M059J (cell line): Measurements from ENCODE around the gene PRDM11. TPM values are rescaled to one million over a fixed set of nuclear protein-coding genes. Genes with fewer than 3 reads are reported as not detected.

Source experiments
- DNase-seq: peaks from one replicate; pipeline ENCODE4 v3.0.0-alpha.2; 2012; ENCODE audit warnings: low read depth
- total RNA-seq: library from RNA; depleted of rRNA; stranded (reverse); fragments of >200 nt; shearing (Covaris generic); gene quantifications from 2 replicates; pipeline ENCODE4 v1.2.3, GENCODE V29; 2014

The PRDM11 gene
- total RNA-seq, 1 experiment from 2014 or later, result 6.1 TPM

GRCh38 chr11:45174168-45174835 lies 27.9 kb downstream of the PRDM11 start:
- no peak for DNase-seq

GRCh38 chr11:45174963-45175362 lies 28.5 kb downstream of the PRDM11 start:
- no peak for DNase-seq

DNA sequence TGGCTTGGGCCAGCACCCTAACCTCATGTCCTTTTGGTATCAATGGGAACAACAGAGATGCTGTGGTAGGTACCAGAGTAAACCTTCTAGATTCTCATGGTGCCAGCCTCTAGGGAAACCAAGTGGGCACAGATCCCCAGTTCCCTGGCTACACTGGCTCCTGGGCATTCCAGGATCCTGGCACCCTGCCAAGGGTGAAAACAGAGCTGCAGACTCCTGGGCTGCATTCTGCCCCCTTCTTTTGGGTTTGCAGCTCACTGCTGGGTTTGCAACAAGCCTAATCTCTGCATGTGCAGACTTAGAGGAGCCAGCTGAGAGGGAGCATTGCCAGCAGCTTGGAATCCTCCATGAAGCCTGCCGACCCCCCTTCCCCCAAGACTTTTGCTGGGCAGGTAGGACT lies 30.6 kb downstream of the PRDM11 start:
- DNase-seq, result peak; percentile 47

DNA sequence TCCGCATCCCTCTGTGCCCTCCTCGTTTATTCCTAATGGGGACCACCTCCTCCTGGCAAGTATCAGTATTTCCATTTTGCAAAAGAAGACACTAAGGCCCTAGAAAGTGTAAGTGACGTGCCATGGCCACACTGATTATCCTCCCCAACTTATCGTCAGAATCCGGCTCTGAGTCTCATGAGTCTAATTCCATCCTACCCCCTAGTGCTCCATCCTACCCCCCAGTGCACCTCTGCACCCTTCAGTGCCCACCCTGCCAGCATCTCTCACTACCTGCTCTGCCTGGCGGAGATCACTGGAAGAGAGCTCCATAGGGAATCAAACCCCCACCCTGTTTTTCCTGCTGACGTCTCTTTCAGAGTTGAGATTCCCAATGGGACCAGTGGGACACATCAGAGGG lies 31.8 kb downstream of the PRDM11 start:
- DNase-seq, result no peak

GRCh38 chr11:45178890-45179671 lies 32.6 kb downstream of the PRDM11 start:
- DNase-seq, result peak; percentile 81

DNA sequence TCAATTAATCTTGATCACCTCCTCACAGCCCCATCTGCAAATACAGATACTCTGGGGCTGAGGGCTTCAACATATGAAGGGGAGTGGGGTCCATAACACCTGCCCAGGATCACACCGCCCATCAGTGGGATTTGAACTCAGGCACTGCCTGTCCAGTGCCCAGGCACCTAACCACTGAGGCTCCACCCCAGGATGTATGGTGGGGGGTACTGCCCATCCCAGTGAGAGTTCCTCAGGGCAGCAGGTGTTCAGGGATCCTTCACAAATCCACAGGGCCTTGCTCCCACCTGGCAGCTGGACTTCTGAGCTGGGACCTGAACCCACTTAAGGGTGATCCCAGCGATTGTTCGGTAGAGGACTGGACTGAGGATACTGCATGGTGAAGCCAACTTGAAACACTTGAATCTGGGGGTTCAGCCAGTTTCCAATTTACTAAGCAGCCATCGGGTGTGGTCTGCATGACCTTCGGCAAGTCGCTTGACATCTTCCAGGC lies 33.3 kb downstream of the PRDM11 start:
- no peak for DNase-seq

GRCh38 chr11:45180179-45180847 lies 33.9 kb downstream of the PRDM11 start:
- peak; percentile 71 for DNase-seq

DNA sequence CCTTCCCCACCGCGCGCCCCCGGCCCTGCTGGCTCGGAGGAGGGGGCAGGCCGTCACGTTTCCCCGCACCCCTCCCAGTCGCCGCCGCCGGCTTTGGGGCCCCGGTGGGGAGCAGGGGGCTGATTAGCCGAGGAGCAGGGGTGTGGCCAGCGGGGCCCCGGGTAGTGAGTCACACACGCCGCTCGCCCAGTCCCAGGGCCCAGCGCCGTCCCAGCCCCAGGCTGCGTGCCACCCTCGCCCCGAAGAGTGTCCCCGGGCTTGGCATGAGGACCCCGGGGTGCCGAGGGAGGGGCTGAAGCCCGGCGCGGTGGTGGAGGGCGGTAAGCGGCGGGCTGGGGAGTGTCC lies 34.4 kb downstream of the PRDM11 start:
- peak; percentile 79 for DNase-seq

DNA sequence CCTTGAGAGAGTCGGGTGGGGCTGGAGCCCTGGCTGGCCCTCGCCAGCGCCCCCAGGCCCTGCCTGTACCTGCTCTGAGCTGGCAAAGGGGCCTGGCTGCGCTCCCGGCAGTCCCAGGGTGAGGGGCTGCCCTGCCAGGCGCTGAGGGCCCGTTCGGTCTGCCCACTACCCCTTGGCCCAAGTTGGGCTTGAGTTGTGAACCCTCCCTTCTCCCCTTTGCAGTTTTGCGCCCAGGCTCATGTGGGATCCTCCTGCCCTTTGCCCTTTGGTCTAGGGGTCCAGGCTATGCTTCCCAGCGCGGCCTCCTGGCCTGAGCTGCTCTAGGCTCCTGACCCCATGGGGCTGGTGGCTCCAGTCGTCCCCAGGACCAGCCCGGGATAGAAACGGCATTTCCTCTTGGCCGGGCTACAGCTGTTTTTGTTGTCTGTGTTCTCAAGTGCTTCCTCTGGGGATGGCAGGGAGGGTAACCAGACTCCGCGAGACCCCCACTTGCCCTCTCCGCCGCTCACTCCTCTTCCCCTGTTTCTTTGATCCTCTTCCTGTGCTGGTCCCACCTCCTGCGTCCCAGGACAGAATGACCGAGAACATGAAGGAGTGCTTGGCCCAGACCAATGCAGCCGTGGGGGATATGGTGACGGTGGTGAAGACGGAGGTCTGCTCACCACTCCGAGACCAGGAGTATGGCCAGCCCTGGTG lies 34.9 kb downstream of the PRDM11 start:
- DNase-seq, result no peak

- DNase-seq, result no peak
Observed at GRCh38 chr11:45181889-45182550, 35.6 kb downstream of the PRDM11 start.

DNA sequence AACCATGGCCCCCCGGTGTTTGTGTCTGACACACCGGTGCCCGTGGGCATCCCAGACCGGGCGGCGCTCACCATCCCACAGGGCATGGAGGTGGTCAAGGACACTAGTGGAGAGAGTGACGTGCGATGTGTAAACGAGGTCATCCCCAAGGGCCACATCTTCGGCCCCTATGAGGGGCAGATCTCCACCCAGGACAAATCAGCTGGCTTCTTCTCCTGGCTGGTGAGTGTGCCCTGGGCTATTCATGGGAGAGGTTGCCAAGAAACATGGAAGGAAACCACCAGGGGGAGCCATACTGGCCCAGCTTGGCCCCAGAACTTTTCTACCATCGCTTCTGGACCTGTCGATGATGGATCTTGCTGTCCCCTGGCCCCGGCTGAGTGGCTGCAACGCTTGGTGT lies 36.5 kb downstream of the PRDM11 start:
- peak; percentile 37 for DNase-seq

DNA sequence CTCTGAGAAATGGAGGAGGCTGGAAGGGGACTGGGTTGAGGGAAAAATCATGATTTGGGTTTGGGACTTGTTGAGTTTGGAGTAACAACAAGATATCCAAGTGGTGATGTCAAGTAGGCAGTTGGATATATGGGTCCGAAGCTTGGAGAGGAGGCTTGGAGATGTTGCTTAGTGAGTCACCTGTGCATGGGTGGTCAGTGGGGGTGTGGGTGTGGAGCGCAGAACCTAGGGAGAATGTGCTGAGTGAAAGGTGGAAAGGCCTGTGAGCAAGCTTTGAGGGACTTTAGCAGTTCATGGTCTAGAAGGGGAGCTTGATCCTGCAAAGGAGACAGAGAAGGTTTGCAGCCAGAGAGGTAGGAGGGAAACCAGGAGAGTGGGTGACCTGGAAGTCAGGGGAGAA lies 38.2 kb downstream of the PRDM11 start:
- no peak for DNase-seq

DNA sequence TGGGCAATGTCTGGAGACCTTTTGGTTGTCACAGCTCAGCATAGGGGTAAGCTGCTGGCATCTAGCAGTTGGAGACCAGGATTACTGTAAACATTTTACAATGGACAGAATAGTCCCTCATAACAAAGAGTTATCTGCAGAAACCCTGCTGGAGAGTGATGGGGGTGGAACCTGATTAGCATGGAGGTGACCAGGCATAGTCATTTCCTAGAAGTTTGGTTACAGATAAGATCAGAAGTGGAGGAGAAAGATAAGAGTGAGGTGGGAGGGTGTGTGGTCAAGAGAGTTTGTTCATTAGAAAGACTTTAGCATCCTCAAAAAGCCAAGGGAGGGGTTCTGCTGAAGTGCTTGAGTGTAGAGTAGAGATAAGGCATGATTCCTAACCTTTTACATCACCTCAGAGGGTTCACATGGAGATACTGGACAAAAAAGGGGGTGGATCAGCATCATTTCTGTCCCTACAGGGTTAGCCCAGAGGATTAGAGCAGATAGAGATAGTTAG lies 38.8 kb downstream of the PRDM11 start:
- peak; percentile 45 for DNase-seq

DNA sequence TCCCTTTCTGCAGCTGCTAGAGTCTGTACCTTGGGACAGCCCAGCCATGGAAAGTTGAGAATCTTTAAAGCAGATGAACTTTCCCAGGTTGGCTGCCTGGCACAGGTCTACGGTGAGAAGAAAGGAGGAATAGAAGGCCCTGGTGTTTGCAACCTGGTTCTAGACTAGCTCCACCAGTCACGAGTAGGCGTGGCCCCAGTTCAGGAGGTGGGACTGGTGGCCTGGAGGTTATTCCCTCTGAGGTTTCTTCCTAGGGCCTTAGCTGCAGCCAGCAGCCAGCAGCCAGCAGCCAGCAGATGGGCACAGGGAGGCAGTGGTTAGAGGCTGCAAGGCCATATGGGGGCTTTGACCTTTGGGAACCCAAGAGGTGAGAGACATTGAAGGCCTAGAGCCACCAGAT lies 40.9 kb downstream of the PRDM11 start:
- DNase-seq, result no peak

GRCh38 chr11:45188127-45188526 lies 41.7 kb downstream of the PRDM11 start:
- no peak for DNase-seq

DNA sequence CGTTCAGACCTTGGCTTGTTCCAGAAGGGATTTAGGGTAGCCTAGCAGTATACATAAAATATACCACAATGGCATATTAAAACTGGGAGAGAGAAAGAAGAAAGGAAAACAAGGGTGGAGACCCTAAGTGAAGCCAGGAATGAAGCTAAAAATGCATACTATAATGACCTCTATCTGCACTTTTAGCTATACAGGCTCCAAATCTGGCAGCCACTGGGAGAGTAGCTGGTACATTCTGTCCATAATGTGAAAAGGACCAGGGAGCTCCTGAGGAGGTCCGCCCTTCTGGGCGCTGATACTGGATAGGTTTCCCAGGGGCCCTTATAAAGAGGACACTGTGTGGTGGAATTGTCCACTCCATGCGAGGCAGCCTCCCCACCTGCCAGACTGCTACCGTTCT lies 42.8 kb downstream of the PRDM11 start:
- DNase-seq, result no peak

DNA sequence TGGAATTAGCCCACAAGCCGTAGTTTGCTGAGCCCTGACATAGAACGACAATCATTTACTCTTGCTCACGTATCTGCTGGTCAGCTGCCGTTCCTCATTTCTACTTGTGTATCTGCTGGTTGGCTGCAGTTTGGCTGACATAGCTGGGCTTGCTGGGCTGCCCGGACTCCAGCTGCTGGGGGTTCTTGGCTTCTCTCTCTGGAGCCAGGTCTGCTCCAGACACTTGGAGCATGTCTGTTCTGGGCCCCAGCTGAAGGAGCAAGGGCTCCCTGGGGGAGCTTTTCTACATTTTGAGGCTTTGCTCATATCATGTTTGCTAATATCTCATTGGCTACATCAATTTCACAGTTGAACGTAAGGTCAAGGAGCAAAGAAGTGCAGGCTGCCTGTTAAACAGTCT lies 47.3 kb downstream of the PRDM11 start:
- DNase-seq, result no peak

GRCh38 chr11:45204761-45205160 lies 58.3 kb downstream of the PRDM11 start:
- no peak for DNase-seq

- DNase-seq, result no peak
Observed at GRCh38 chr11:45205978-45206377, 59.5 kb downstream of the PRDM11 start.

- DNase-seq, result no peak
Observed at GRCh38 chr11:45208135-45208534, 61.7 kb downstream of the PRDM11 start.
